ENCODE measurements around the gene RRAGD.

Gene RRAGD

GRCh38 chr6:89346433-89346832 lies 65.6 kb downstream of the RRAGD start:
- no peak for DNase-seq (ENCODE audit: low read depth in 2 of 2)

GRCh38 chr6:89339565-89339964 lies 72.5 kb downstream of the RRAGD start:
- DNase-seq (ENCODE audit: low read depth in 2 of 2) = no peak

GRCh38 chr6:89335164-89335563 lies 76.9 kb downstream of the RRAGD start:
- DNase-seq (ENCODE audit: low read depth in 2 of 2) = no peak

GRCh38 chr6:89330910-89331309 lies 81.2 kb downstream of the RRAGD start:
- DNase-seq (ENCODE audit: low read depth in 2 of 2) = no peak

- no peak for DNase-seq (ENCODE audit: low read depth in 2 of 2)
Observed at GRCh38 chr6:89328976-89329375, 83.1 kb downstream of the RRAGD start.

GRCh38 chr6:89324304-89324703 lies 87.8 kb downstream of the RRAGD start:
- DNase-seq (ENCODE audit: low read depth in 2 of 2) = no peak

- no peak for DNase-seq (ENCODE audit: low read depth in 2 of 2)
Observed at GRCh38 chr6:89323511-89323971, 88.5 kb downstream of the RRAGD start.

GRCh38 chr6:89321131-89321970 lies 90.7 kb downstream of the RRAGD start:
- DNase-seq (ENCODE audit: low read depth in 2 of 2) = no peak

GRCh38 chr6:89320012-89320559 lies 92.0 kb downstream of the RRAGD start:
- no peak for DNase-seq (ENCODE audit: low read depth in 2 of 2)

- no peak for DNase-seq (ENCODE audit: low read depth in 2 of 2)
Observed at GRCh38 chr6:89317067-89317466, 95.0 kb downstream of the RRAGD start.

- no peak for DNase-seq (ENCODE audit: low read depth in 2 of 2)
Observed at GRCh38 chr6:89315249-89315885, 96.7 kb downstream of the RRAGD start, which contains the start of gene GABRR2. GABRR2 (minus strand) TSS chr6:89315299; CDS start chr6:89315165, 134 bp downstream.

- DNase-seq (ENCODE audit: low read depth in 2 of 2) = no peak
Observed at GRCh38 chr6:89314692-89315091, 97.4 kb downstream of the RRAGD start.

All from activated CD8-positive, alpha-beta memory T cell treated with anti-CD3 and anti-CD28 coated beads for 4 hours (primary cell).